ENCODE measurements around the gene TGIF2. TPM values are rescaled to one million over a fixed set of nuclear protein-coding genes. Genes with fewer than 3 reads are reported as not detected.

TGIF2 gene
- total and polyA plus RNA-seq, 2 of the 13 experiments (the other 11 are each of a cell fraction or from before 2014, with no cell fraction given): 41.3 to 53.9 TPM

DNA sequence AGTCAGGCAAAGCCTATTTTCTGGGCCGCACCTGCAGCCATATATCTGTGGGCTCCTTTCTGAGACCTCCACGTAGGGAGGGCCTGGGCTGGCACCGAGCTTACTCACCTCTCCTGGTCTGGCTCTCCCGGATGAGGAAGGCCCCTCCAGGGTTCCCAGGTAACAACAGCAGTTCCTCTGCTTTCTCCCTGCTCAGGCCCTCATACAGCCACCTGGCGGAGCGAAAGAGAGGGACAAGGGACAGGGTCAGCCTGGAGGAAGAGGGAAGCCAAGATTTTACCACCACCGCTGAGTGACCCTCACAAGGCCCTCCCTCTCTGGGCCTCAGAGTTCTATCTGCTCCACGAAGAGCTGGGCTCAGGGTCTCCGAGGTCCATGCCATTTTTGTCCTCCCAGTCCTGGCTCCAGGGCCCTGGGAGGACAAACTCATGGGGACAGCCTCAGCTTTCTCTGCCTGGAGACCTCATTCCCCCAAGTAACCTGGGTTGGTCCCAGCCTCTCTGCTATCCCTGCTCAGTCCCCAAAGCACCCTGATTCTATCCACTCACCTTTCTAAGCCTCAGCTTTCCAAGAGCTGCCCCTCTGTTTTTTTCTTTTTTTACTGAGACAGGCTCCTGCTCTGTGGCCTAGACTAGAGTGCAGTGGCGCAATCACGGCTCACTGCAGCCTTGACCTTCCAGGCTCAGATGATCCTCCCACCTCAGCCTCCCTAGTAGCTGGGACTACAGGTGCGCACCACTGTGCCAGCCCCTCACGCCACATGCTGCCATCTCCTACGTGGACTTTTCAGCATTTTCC lies 59.3 kb downstream of the TGIF2 start (continued):
- TF ChIP-seq, protein P1, sequence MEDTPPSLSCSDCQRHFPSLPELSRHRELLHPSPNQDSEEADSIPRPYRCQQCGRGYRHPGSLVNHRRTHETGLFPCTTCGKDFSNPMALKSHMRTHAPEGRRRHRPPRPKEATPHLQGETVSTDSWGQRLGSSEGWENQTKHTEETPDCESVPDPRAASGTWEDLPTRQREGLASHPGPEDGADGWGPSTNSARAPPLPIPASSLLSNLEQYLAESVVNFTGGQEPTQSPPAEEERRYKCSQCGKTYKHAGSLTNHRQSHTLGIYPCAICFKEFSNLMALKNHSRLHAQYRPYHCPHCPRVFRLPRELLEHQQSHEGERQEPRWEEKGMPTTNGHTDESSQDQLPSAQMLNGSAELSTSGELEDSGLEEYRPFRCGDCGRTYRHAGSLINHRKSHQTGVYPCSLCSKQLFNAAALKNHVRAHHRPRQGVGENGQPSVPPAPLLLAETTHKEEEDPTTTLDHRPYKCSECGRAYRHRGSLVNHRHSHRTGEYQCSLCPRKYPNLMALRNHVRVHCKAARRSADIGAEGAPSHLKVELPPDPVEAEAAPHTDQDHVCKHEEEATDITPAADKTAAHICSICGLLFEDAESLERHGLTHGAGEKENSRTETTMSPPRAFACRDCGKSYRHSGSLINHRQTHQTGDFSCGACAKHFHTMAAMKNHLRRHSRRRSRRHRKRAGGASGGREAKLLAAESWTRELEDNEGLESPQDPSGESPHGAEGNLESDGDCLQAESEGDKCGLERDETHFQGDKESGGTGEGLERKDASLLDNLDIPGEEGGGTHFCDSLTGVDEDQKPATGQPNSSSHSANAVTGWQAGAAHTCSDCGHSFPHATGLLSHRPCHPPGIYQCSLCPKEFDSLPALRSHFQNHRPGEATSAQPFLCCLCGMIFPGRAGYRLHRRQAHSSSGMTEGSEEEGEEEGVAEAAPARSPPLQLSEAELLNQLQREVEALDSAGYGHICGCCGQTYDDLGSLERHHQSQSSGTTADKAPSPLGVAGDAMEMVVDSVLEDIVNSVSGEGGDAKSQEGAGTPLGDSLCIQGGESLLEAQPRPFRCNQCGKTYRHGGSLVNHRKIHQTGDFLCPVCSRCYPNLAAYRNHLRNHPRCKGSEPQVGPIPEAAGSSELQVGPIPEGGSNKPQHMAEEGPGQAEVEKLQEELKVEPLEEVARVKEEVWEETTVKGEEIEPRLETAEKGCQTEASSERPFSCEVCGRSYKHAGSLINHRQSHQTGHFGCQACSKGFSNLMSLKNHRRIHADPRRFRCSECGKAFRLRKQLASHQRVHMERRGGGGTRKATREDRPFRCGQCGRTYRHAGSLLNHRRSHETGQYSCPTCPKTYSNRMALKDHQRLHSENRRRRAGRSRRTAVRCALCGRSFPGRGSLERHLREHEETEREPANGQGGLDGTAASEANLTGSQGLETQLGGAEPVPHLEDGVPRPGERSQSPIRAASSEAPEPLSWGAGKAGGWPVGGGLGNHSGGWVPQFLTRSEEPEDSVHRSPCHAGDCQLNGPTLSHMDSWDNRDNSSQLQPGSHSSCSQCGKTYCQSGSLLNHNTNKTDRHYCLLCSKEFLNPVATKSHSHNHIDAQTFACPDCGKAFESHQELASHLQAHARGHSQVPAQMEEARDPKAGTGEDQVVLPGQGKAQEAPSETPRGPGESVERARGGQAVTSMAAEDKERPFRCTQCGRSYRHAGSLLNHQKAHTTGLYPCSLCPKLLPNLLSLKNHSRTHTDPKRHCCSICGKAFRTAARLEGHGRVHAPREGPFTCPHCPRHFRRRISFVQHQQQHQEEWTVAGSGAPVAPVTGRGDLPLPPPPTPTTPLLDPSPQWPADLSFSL (CRISPR knock-in tag; IDR thresholded peaks at IDR 0.05): no peak
- TF ChIP-seq TBP (CRISPR knock-in tag; IDR thresholded peaks at IDR 0.05) (no peak), ZNF260 (CRISPR knock-in tag; IDR thresholded peaks at IDR 0.05; ENCODE audit: borderline replicate concordance, low read depth) (0 out of 2 replicates have a peak, but pooled peaks have one; percentile 93), NKX3-1 (CRISPR knock-in tag; IDR thresholded peaks at IDR 0.05) (no peak), ZNF282 (IDR thresholded peaks at IDR 0.05; ENCODE audit: partially characterized antibody) (no peak), ZNF441 (CRISPR knock-in tag; IDR thresholded peaks at IDR 0.05; ENCODE audit: borderline replicate concordance) (no peak), GPN1 (CRISPR knock-in tag; IDR thresholded peaks at IDR 0.05; ENCODE audit: borderline replicate concordance) (0 out of 2 replicates have a peak, but pooled peaks have one; percentile 11)
- TF ChIP-seq, protein P2, sequence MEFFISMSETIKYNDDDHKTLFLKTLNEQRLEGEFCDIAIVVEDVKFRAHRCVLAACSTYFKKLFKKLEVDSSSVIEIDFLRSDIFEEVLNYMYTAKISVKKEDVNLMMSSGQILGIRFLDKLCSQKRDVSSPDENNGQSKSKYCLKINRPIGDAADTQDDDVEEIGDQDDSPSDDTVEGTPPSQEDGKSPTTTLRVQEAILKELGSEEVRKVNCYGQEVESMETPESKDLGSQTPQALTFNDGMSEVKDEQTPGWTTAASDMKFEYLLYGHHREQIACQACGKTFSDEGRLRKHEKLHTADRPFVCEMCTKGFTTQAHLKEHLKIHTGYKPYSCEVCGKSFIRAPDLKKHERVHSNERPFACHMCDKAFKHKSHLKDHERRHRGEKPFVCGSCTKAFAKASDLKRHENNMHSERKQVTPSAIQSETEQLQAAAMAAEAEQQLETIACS (CRISPR knock-in tag; IDR thresholded peaks at IDR 0.05): no peak
- TF ChIP-seq, protein P3, sequence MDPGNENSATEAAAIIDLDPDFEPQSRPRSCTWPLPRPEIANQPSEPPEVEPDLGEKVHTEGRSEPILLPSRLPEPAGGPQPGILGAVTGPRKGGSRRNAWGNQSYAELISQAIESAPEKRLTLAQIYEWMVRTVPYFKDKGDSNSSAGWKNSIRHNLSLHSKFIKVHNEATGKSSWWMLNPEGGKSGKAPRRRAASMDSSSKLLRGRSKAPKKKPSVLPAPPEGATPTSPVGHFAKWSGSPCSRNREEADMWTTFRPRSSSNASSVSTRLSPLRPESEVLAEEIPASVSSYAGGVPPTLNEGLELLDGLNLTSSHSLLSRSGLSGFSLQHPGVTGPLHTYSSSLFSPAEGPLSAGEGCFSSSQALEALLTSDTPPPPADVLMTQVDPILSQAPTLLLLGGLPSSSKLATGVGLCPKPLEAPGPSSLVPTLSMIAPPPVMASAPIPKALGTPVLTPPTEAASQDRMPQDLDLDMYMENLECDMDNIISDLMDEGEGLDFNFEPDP (CRISPR knock-in tag; conservative IDR thresholded peaks at IDR 0.05): 0 out of 2 replicates have a peak, but pooled peaks have one; percentile 63
- TF ChIP-seq, protein P4, sequence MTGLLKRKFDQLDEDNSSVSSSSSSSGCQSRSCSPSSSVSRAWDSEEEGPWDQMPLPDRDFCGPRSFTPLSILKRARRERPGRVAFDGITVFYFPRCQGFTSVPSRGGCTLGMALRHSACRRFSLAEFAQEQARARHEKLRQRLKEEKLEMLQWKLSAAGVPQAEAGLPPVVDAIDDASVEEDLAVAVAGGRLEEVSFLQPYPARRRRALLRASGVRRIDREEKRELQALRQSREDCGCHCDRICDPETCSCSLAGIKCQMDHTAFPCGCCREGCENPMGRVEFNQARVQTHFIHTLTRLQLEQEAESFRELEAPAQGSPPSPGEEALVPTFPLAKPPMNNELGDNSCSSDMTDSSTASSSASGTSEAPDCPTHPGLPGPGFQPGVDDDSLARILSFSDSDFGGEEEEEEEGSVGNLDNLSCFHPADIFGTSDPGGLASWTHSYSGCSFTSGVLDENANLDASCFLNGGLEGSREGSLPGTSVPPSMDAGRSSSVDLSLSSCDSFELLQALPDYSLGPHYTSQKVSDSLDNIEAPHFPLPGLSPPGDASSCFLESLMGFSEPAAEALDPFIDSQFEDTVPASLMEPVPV (CRISPR knock-in tag; IDR thresholded peaks at IDR 0.05): peak; percentile 56; the same call in 1 of the 2 replicates
- TF ChIP-seq, protein P5, sequence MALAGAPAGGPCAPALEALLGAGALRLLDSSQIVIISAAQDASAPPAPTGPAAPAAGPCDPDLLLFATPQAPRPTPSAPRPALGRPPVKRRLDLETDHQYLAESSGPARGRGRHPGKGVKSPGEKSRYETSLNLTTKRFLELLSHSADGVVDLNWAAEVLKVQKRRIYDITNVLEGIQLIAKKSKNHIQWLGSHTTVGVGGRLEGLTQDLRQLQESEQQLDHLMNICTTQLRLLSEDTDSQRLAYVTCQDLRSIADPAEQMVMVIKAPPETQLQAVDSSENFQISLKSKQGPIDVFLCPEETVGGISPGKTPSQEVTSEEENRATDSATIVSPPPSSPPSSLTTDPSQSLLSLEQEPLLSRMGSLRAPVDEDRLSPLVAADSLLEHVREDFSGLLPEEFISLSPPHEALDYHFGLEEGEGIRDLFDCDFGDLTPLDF (CRISPR knock-in tag; IDR thresholded peaks at IDR 0.05): no peak
- TF ChIP-seq, protein P6, sequence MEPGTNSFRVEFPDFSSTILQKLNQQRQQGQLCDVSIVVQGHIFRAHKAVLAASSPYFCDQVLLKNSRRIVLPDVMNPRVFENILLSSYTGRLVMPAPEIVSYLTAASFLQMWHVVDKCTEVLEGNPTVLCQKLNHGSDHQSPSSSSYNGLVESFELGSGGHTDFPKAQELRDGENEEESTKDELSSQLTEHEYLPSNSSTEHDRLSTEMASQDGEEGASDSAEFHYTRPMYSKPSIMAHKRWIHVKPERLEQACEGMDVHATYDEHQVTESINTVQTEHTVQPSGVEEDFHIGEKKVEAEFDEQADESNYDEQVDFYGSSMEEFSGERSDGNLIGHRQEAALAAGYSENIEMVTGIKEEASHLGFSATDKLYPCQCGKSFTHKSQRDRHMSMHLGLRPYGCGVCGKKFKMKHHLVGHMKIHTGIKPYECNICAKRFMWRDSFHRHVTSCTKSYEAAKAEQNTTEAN (CRISPR knock-in tag; conservative IDR thresholded peaks at IDR 0.05): no peak; the same call in 1 of the 2 replicates
